Right lobe of liver (tissue), 6 donors: ENCODE measurements around the gene CORO1A. TPM values are rescaled to one million over a fixed set of nuclear protein-coding genes. Genes with fewer than 3 reads are reported as not detected.
"Not testable (repeated sequence)": the region's sequence is repeated elsewhere in the genome, so short reads cannot be mapped to it uniquely, and the experiment has no call there.

ENCODE experiments used
- ATAC-seq, 4 donors: fragments of 200-7000 bp; cut with Tn5 transposase; one replicate each; pipeline ENCODE4 v1.9.1; 2020; ENCODE audit warnings: mild to moderate bottlenecking in 4 of 4, moderate library complexity in 4 of 4
- DNase-seq, 3 donors: peaks; one replicate each; pipeline ENCODE4 v3.0.0-alpha.2; 2020
- H3K27ac ChIP-seq, 3 donors: fragments of 200-600 bp; one replicate each; pipeline ENCODE4 v1.8.0; 2022
- H3K27me3 ChIP-seq, 2 donors: fragments of 200-600 bp; one replicate each; pipeline ENCODE4 v1.8.0; 2022
- H3K36me3 ChIP-seq, 4 donors: fragments of 200-600 bp; sonication (generic) in 1 of 4; one replicate each; pipeline versions ENCODE4 v1.5.1 to v1.8.0; 2017 to 2022; ENCODE audit warnings: control low read depth in 1 of 4
- H3K4me1 ChIP-seq, 4 donors: fragments of 200-600 bp; sonication (generic) in 1 of 4; one replicate each; pipeline versions ENCODE4 v1.5.1 to v1.8.0; 2017 to 2022; ENCODE audit warnings: control low read depth in 1 of 4
- H3K4me3 ChIP-seq, 3 donors: fragments of 200-600 bp; one replicate each; pipeline ENCODE4 v1.8.0; 2022
- H3K9me3 ChIP-seq, 4 donors: fragments of 200-600 bp; sonication (generic) in 1 of 4; one replicate each; pipeline versions ENCODE4 v1.5.1 to v1.8.0; 2017 to 2022; ENCODE audit warnings: control low read depth in 1 of 4
- POLR2A ChIP-seq: fragments of 450-650 bp; IDR thresholded peaks from one replicate; pipeline ENCODE4 v1.6.1; 2017; ENCODE audit warnings: antibody characterized with exemption, mild to moderate bottlenecking
- WGBS: methylation state at CpG from one replicate; pipeline ENCODE4 v1.1.6; 2018; ENCODE audit warnings: low coverage, low lambda C conversion rate; ENCODE audit not compliant: insufficient coverage; ENCODE audit errors: missing lambda C conversion rate; 5-methylcytosine and 5-hydroxymethylcytosine counted together
- intact Hi-C, 2 donors: fragments of 100-400 bp; cut with DNase I; formaldehyde crosslinking; loops; one replicate each; pipeline versions ENCODE4 v1.11.2 to v1.14.1; 2022
- total RNA-seq, 6 experiments: library from RNA; depleted of rRNA in 2 of 6; stranded (reverse); fragments of >200 nt in 2 of 6; fragmentation: NEBNext Ultra II Directional in 3 of 6; extraction: Animal tissue kit (Norgen Biotek cat#: 25700) in 3 of 6; gene quantifications; one replicate each; pipeline versions ENCODE4 v1.1.0 to v1.2.4, GENCODE V29; 2016 to 2023
- TF ChIP-seq, protein P1 (sequence below), 4 donors: fragments of 200-600 bp in 3 of 4; fragments of 450-650 bp in 1 of 4; IDR thresholded peaks; one replicate each; pipeline versions ENCODE4 v1.5.1 to v1.8.0; 2016 to 2022; ENCODE audit warnings: antibody characterized with exemption in 4 of 4, mild to moderate bottlenecking in 2 of 4
- donor health status: DM: no; HTN: yes; CAD: no.
- donor health status: DM: no; HTN: no; CAD: no.
- donor health status: DM: no; HTN: no; CAD: no.
- donor health status: DM: no; HTN: yes; CAD: no.
- donor health status: DM: no; HTN: yes; CAD: no.

Gene CORO1A
- total RNA-seq, 6 experiments from 2014 or later, result 7.0 to 15.2 (median 7.9) TPM

DNA sequence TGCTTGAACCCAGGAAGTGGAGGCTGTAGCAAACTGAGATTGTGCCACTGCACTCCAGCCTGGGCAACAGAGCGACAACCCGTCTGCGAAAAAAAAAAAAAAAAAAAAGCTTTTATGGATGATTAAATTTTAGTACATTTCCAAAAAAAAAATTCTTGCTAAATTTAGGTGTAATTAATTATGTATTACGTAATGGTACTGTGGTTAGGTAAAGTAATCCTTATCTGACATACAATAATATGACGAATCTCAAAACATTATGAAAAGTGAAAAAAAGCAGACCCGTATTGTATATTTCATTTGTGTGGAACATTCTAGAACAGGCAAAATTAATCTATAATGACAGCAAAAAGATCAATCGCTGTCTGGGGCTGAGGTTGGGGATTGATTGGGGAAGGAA lies 10.3 kb upstream of the CORO1A start:
- Histone ChIP-seq H3K36me3 (no peaks in the 10 kb centered on the region), H3K4me3 (no peak overlapping the region), H3K9me3 (no peaks in the 10 kb centered on the region), H3K27me3 (no peaks in the 10 kb centered on the region), H3K27ac (no peak overlapping the region), H3K4me1 (peaks cover 0 to 5% (median 0%) of the 10 kb centered on the region in 4 donors)
- intact Hi-C loops, result no loop called here
- TF ChIP-seq, protein P1, sequence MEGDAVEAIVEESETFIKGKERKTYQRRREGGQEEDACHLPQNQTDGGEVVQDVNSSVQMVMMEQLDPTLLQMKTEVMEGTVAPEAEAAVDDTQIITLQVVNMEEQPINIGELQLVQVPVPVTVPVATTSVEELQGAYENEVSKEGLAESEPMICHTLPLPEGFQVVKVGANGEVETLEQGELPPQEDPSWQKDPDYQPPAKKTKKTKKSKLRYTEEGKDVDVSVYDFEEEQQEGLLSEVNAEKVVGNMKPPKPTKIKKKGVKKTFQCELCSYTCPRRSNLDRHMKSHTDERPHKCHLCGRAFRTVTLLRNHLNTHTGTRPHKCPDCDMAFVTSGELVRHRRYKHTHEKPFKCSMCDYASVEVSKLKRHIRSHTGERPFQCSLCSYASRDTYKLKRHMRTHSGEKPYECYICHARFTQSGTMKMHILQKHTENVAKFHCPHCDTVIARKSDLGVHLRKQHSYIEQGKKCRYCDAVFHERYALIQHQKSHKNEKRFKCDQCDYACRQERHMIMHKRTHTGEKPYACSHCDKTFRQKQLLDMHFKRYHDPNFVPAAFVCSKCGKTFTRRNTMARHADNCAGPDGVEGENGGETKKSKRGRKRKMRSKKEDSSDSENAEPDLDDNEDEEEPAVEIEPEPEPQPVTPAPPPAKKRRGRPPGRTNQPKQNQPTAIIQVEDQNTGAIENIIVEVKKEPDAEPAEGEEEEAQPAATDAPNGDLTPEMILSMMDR (IDR thresholded peaks at IDR 0.05), result no peak
- TF ChIP-seq POLR2A, result no peak
- DNase-seq (no peak), ATAC-seq (no peak)
- WGBS, result 78% methylated on average over 7 of the region's 7 CpGs

DNA sequence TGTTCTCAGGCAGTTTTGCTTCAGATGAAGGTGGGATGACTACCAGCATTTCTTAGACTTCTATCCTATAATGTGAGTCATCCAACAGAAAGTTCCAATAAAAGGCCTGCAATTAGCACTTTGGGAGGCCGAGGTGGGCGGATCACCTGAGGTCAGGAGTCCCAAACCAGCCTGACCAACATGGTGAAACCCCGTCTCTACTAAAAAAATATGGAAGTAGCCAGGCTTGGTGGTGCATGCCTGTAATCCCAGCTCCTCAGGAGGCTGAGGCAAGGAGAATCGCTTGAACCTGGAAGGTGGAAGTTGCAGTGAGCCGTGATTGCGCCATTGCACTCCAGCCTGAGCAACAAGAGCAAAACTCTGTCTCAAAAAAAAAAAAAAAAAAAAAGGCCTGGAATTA lies 6.5 kb upstream of the CORO1A start:
- H3K4me3 ChIP-seq, H3K27ac ChIP-seq, DNase-seq, H3K27me3 ChIP-seq, ATAC-seq, H3K9me3 ChIP-seq, H3K36me3 ChIP-seq, intact Hi-C loops, H3K4me1 ChIP-seq: not testable (repeated sequence)
- WGBS, result no CpG with 5 or more reads among the region's 6 CpGs

DNA sequence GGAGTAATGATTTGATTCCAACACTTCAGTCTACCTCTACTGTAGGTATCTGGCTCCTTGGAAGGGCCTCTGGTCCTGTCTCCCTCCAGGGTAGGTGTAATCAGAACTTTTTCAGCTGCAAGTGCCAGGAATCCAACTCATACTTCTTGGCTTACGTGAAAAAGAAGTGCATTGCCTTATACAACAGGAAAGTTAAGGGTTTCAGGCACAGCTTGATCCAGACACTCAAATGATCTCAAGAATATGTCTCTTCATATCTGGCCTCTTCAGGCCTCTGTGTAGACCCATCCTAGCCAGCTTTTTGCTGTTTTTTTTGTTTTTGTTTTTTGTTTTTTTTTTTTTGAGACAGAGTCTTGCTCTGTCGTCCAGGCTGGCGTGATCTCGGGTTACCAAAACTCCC lies 4.2 kb upstream of the CORO1A start:
- no peak for TF ChIP-seq POLR2A
- TF ChIP-seq, protein P1 (IDR thresholded peaks at IDR 0.05), result no peak

GRCh38 chr16:30179931-30180330 lies 3.5 kb upstream of the CORO1A start:
- TF ChIP-seq POLR2A, result no peak
- TF ChIP-seq, protein P1 (IDR thresholded peaks at IDR 0.05), result no peak
- H3K4me3 ChIP-seq, result no peak overlapping the region
- WGBS, result 92% methylated on average over 5 of the region's 9 CpGs
- DNase-seq, result no peak
- intact Hi-C loops, result no loop called here
- no peaks in the 10 kb centered on the region for H3K36me3 ChIP-seq
- no peak for ATAC-seq
- no peaks in the 10 kb centered on the region for H3K4me1 ChIP-seq
- H3K9me3 ChIP-seq, result no peaks in the 10 kb centered on the region
- no peaks in the 10 kb centered on the region for H3K27me3 ChIP-seq
- no peak overlapping the region for H3K27ac ChIP-seq

More for the DNA sequence above, 4.2 kb upstream of the CORO1A start:
- Histone ChIP-seq H3K4me1 (no peaks in the 10 kb centered on the region), H3K27me3 (no peaks in the 10 kb centered on the region), H3K27ac (no peak overlapping the region), H3K9me3 (no peaks in the 10 kb centered on the region), H3K4me3 (no peak overlapping the region), H3K36me3 (no peaks in the 10 kb centered on the region)
- DNase-seq, result no peak
- ATAC-seq, result no peak
- intact Hi-C loops, result no loop called here
- 92% methylated on average over 2 of the region's 4 CpGs for WGBS

DNA sequence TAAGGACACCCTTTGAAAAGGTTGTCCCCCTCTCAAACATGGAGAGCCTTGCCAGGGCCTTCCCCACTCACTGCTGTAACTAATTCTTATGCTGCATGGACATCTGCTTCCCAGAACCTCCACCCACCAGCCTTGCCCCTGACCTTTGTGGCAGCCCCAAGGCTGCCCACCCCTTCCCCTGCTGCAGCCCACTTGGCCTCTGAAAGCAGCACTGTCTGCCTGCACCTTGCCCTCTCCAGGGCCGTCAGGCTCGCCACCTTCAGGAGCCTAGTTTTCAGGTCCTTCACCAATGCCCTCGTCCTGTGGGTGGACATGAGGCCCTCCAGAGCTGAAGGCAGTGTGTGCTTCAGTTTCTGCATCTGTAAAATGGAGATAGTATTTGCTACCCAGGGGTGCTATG lies 2.7 kb upstream of the CORO1A start:
- H3K4me1 ChIP-seq, result no peaks in the 10 kb centered on the region
- H3K27ac ChIP-seq, result no peak overlapping the region
- H3K9me3 ChIP-seq, result no peaks in the 10 kb centered on the region
- ATAC-seq, result no peak
- H3K4me3 ChIP-seq, result no peak overlapping the region
- H3K27me3 ChIP-seq, result no peaks in the 10 kb centered on the region
- intact Hi-C loops, result no loop called here
- no CpG with 5 or more reads among the region's 3 CpGs for WGBS
- DNase-seq, result no peak
- TF ChIP-seq POLR2A, result no peak
- TF ChIP-seq, protein P1 (IDR thresholded peaks at IDR 0.05), result no peak
- no peaks in the 10 kb centered on the region for H3K36me3 ChIP-seq
